Neural progenitor cell (in vitro differentiated cells): Measurements from ENCODE around the gene PANX3. TPM values are rescaled to one million over a fixed set of nuclear protein-coding genes. Genes with fewer than 3 reads are reported as not detected.

ENCODE experiments used
- DNase-seq: peaks from one replicate; pipeline ENCODE4 v3.0.0-alpha.2; 2016; ENCODE audit warnings: low spot score
- H2AFZ ChIP-seq: fragments of 200-600 bp; sonication (generic); replicated peaks from 2 replicates; pipeline ENCODE4 v1.6.1; 2016; ENCODE audit warnings: antibody characterized with exemption
- H3F3A ChIP-seq: fragments of 200-600 bp; sonication (generic); 2 replicates; pipeline ENCODE4 v1.6.1; 2016; ENCODE audit warnings: antibody characterized with exemption, low read depth
- H3K27ac ChIP-seq: fragments of 200-600 bp; sonication (generic); 2 replicates; pipeline ENCODE4 v1.5.1; 2016; ENCODE audit warnings: mild to moderate bottlenecking
- H3K27me3 ChIP-seq: fragments of 200-600 bp; sonication (generic); 2 replicates; pipeline ENCODE4 v1.6.1; 2016; ENCODE audit warnings: mild to moderate bottlenecking, moderate library complexity
- H3K36me3 ChIP-seq: fragments of 200-600 bp; sonication (generic); 2 replicates; pipeline ENCODE4 v1.5.1; 2016
- H3K4me1 ChIP-seq: fragments of 200-600 bp; sonication (generic); 2 replicates; pipeline ENCODE4 v1.6.1; 2016; ENCODE audit warnings: mixed run types
- H3K4me2 ChIP-seq: fragments of 200-600 bp; sonication (generic); 2 replicates; pipeline ENCODE4 v1.6.1; 2016
- H3K4me3 ChIP-seq: fragments of 200-600 bp; sonication (generic); 2 replicates; pipeline ENCODE4 v1.5.1; 2016
- H3K79me2 ChIP-seq: fragments of 200-600 bp; sonication (generic); 2 replicates; pipeline ENCODE4 v1.6.1; 2016; ENCODE audit warnings: low read depth
- H3K9ac ChIP-seq: fragments of 200-600 bp; sonication (generic); 2 replicates; pipeline ENCODE4 v1.6.1; 2016
- H3K9me3 ChIP-seq: fragments of 200-600 bp; sonication (generic); 2 replicates; pipeline ENCODE4 v1.5.1; 2016; ENCODE audit warnings: low read depth
- H4K20me1 ChIP-seq: fragments of 200-600 bp; sonication (generic); 2 replicates; pipeline ENCODE4 v1.6.1; 2016; ENCODE audit warnings: low read depth
- H3K27ac Mint-ChIP-seq: 3 replicates; pipeline ENCODE4 v1.8.0; 2021; ENCODE audit warnings: mixed read lengths
- H3K27me3 Mint-ChIP-seq: 2 replicates; pipeline ENCODE4 v1.8.0; 2022; ENCODE audit warnings: low read depth, mild to moderate bottlenecking, inconsistent platforms, moderate library complexity, mixed read lengths; ENCODE audit not compliant: insufficient read depth
- H3K36me3 Mint-ChIP-seq: 3 replicates; pipeline ENCODE4 v1.8.0; 2021; ENCODE audit warnings: mixed read lengths
- H3K4me1 Mint-ChIP-seq: 3 replicates; pipeline ENCODE4 v1.8.0; 2021; ENCODE audit warnings: mixed read lengths
- H3K4me3 Mint-ChIP-seq: 3 replicates; pipeline ENCODE4 v1.8.0; 2021; ENCODE audit warnings: mild to moderate bottlenecking, moderate library complexity, mixed read lengths
- H3K9me3 Mint-ChIP-seq: 3 replicates; pipeline ENCODE4 v1.8.0; 2020; ENCODE audit warnings: mixed read lengths
- CTCF ChIP-seq: fragments of 200-600 bp; sonication (generic); IDR thresholded peaks from 2 replicates; pipeline ENCODE4 v1.5.1; 2017; ENCODE audit warnings: antibody characterized with exemption, mild to moderate bottlenecking
- EZH2 ChIP-seq: fragments of 200-600 bp; sonication (generic); IDR thresholded peaks from 2 replicates; pipeline ENCODE4 v1.6.1; 2017; ENCODE audit warnings: antibody characterized with exemption, mild to moderate bottlenecking, moderate library complexity
- EZH2phosphoT487 ChIP-seq: fragments of 200-600 bp; sonication (generic); IDR thresholded peaks from 2 replicates; pipeline ENCODE4 v1.6.1; 2017; ENCODE audit warnings: antibody characterized with exemption
- total RNA-seq: library from RNA; depleted of rRNA; stranded (reverse); fragments of >200 nt; gene quantifications from 2 replicates; pipeline ENCODE4 v1.2.3, GENCODE V29; 2015; ENCODE audit warnings: low replicate concordance

Gene PANX3
- total RNA-seq, 1 donor from 2014 or later: not detected

GRCh38 chr11:124642628-124643027 lies 31.4 kb downstream of the PANX3 start:
- Histone ChIP-seq H3K79me2 (no peaks in the 10 kb centered on the region), H3K4me2 (no peak overlapping the region), H3K27me3 (no peaks in the 10 kb centered on the region), H2AFZ (no peak overlapping the region), H3K36me3 (no peaks in the 10 kb centered on the region), H3K4me1 (peaks cover 3% of the 10 kb centered on the region), H3K27ac (no peak overlapping the region), H3K9me3 (no peaks in the 10 kb centered on the region), H4K20me1 (no peaks in the 10 kb centered on the region), H3K9ac (no peak overlapping the region), H3F3A (no peaks in the 10 kb centered on the region), H3K4me3 (no peak overlapping the region)
- Mint-ChIP-seq H3K27me3 (no peaks in the 10 kb centered on the region), H3K4me3 (no peak overlapping the region), H3K36me3 (peaks cover 10% of the 10 kb centered on the region), H3K9me3 (no peaks in the 10 kb centered on the region), H3K4me1 (peaks cover 4% of the 10 kb centered on the region), H3K27ac (no peak overlapping the region)
- TF ChIP-seq CTCF (no peak), EZH2 (no peak), EZH2phosphoT487 (no peak)
- no peak for DNase-seq

GRCh38 chr11:124643042-124643604 lies 31.9 kb downstream of the PANX3 start:
- Mint-ChIP-seq H3K27ac (no peak overlapping the region), H3K27me3 (no peaks in the 10 kb centered on the region), H3K36me3 (peaks cover 7% of the 10 kb centered on the region), H3K9me3 (no peaks in the 10 kb centered on the region), H3K4me1 (peaks cover 4% of the 10 kb centered on the region), H3K4me3 (no peak overlapping the region)
- Histone ChIP-seq H3K4me3 (no peak overlapping the region), H3K4me1 (peaks cover 3% of the 10 kb centered on the region), H2AFZ (no peak overlapping the region), H4K20me1 (no peaks in the 10 kb centered on the region), H3K9ac (no peak overlapping the region), H3K4me2 (no peak overlapping the region), H3K9me3 (no peaks in the 10 kb centered on the region), H3F3A (no peaks in the 10 kb centered on the region), H3K27ac (no peak overlapping the region), H3K36me3 (no peaks in the 10 kb centered on the region), H3K79me2 (no peaks in the 10 kb centered on the region), H3K27me3 (no peaks in the 10 kb centered on the region)
- DNase-seq: no peak
- TF ChIP-seq EZH2phosphoT487 (no peak), CTCF (no peak), EZH2 (no peak)

GRCh38 chr11:124643605-124644425 lies 32.6 kb downstream of the PANX3 start:
- H3K9ac ChIP-seq: no peak overlapping the region
- Mint-ChIP-seq H3K27ac (no peak overlapping the region), H3K4me3 (no peak overlapping the region), H3K36me3 (peaks cover 2% of the 10 kb centered on the region), H3K4me1 (peaks cover 7% of the 10 kb centered on the region), H3K27me3 (no peaks in the 10 kb centered on the region), H3K9me3 (no peaks in the 10 kb centered on the region)
- H3K4me1 ChIP-seq: peaks cover 3% of the 10 kb centered on the region
- no peak overlapping the region for H3K4me3 ChIP-seq
- H3K27me3 ChIP-seq: no peaks in the 10 kb centered on the region
- DNase-seq: no peak
- H3K27ac ChIP-seq: no peak overlapping the region
- no peak overlapping the region for H2AFZ ChIP-seq
- H3K4me2 ChIP-seq: no peak overlapping the region
- H3K79me2 ChIP-seq: no peaks in the 10 kb centered on the region
- H3K9me3 ChIP-seq: no peaks in the 10 kb centered on the region
- no peaks in the 10 kb centered on the region for H4K20me1 ChIP-seq
- H3K36me3 ChIP-seq: no peaks in the 10 kb centered on the region
- TF ChIP-seq EZH2 (no peak), EZH2phosphoT487 (no peak), CTCF (no peak)
- no peaks in the 10 kb centered on the region for H3F3A ChIP-seq
